Astrocyte (in vitro differentiated cells and primary cell): ENCODE results near the gene SMIM43.

Experiments used
- EZH2 ChIP-seq: IDR thresholded peaks from 2 replicates; pipeline ENCODE4 v1.6.1; 2012; ENCODE audit warnings: mild to moderate bottlenecking, low read length, inconsistent platforms; ENCODE audit not compliant: insufficient read depth
- TF ChIP-seq, protein P1 (sequence below): IDR thresholded peaks from 2 replicates; pipeline ENCODE4 v1.5.1; 2011; ENCODE audit warnings: low read depth, mild to moderate bottlenecking, inconsistent platforms, low read length, moderate library complexity; ENCODE audit not compliant: insufficient read depth

DNA sequence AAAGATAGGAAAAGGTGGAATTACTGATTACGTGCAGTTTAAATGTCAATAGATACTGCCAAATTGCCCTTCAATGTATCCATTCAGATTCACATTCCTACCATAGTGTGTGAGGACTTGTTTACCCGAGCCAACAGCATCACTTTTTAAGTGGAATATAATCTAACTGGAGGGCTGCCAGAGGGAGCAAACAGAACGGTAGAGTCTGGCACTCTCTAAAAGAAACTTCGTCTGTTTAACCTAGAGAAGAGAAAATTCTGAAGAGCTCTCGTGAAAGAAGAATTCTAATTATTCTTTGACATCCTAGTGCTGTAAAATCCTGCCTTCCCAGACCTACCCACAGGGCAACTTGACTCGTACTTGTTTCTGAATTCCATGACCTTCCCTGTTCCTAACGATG, 23.2 kb downstream of the SMIM43 start:
- TF ChIP-seq, protein P1, sequence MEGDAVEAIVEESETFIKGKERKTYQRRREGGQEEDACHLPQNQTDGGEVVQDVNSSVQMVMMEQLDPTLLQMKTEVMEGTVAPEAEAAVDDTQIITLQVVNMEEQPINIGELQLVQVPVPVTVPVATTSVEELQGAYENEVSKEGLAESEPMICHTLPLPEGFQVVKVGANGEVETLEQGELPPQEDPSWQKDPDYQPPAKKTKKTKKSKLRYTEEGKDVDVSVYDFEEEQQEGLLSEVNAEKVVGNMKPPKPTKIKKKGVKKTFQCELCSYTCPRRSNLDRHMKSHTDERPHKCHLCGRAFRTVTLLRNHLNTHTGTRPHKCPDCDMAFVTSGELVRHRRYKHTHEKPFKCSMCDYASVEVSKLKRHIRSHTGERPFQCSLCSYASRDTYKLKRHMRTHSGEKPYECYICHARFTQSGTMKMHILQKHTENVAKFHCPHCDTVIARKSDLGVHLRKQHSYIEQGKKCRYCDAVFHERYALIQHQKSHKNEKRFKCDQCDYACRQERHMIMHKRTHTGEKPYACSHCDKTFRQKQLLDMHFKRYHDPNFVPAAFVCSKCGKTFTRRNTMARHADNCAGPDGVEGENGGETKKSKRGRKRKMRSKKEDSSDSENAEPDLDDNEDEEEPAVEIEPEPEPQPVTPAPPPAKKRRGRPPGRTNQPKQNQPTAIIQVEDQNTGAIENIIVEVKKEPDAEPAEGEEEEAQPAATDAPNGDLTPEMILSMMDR, result no peak
- TF ChIP-seq EZH2, result no peak
